GM19467 (cell line): ENCODE measurements around the gene ZNF385D.

Experiments used
- ATAC-seq: cut with Tn5 transposase; IDR thresholded peaks from one replicate; pipeline ENCODE4 v1.9.1; 2021; ENCODE audit warnings: mild to moderate bottlenecking, moderate library complexity; ENCODE audit not compliant: unreplicated experiment

The ZNF385D gene

GRCh38 chr3:21750831-21751391, at the start of gene ZNF385D:
ZNF385D (minus strand) TSS chr3:21751210; CDS start chr3:21750916, 294 bp downstream.
- no peak for ATAC-seq

- no peak for ATAC-seq
These were observed 47.5 kb upstream of the ZNF385D start for GRCh38 chr3:21798356-21799088.

GRCh38 chr3:21795921-21796320, 44.9 kb upstream of the ZNF385D start:
- ATAC-seq, result no peak

GRCh38 chr3:21795152-21795837, 44.3 kb upstream of the ZNF385D start:
- no peak for ATAC-seq

- no peak for ATAC-seq
These were observed 43.3 kb upstream of the ZNF385D start for GRCh38 chr3:21794291-21794690.

- ATAC-seq, result no peak
These were observed 41.2 kb upstream of the ZNF385D start for GRCh38 chr3:21792176-21792575.

GRCh38 chr3:21791356-21791755, 40.3 kb upstream of the ZNF385D start:
- no peak for ATAC-seq

GRCh38 chr3:21790466-21790865, 39.5 kb upstream of the ZNF385D start:
- no peak for ATAC-seq

- ATAC-seq, result no peak
These were observed 38.7 kb upstream of the ZNF385D start for GRCh38 chr3:21789730-21790129.

- ATAC-seq, result no peak
These were observed 35.4 kb upstream of the ZNF385D start for GRCh38 chr3:21786438-21786797.

- no peak for ATAC-seq
These were observed 34.9 kb upstream of the ZNF385D start for GRCh38 chr3:21785765-21786437.

GRCh38 chr3:21783839-21784238, 32.8 kb upstream of the ZNF385D start:
- no peak for ATAC-seq

- no peak for ATAC-seq
These were observed 30.3 kb upstream of the ZNF385D start for GRCh38 chr3:21781355-21781754.

GRCh38 chr3:21779909-21780308, 28.9 kb upstream of the ZNF385D start:
- no peak for ATAC-seq

- ATAC-seq, result no peak
These were observed 27.7 kb upstream of the ZNF385D start for GRCh38 chr3:21778715-21779114.

- no peak for ATAC-seq
These were observed 26.8 kb upstream of the ZNF385D start for GRCh38 chr3:21777821-21778220.

GRCh38 chr3:21766002-21766401, 15.0 kb upstream of the ZNF385D start:
- ATAC-seq, result no peak

- no peak for ATAC-seq
These were observed 4.9 kb upstream of the ZNF385D start for GRCh38 chr3:21755896-21756295.

GRCh38 chr3:21754839-21755238, 3.8 kb upstream of the ZNF385D start:
- no peak for ATAC-seq

GRCh38 chr3:21752749-21753347, 1.8 kb upstream of the ZNF385D start:
- no peak for ATAC-seq

GRCh38 chr3:21751886-21752285, 876 bp upstream of the ZNF385D start:
- ATAC-seq, result no peak
